ENCODE results near the gene P2RY2. TPM values are rescaled to one million over a fixed set of nuclear protein-coding genes. Genes with fewer than 3 reads are reported as not detected.
"Not testable (repeated sequence)": the region's sequence is repeated elsewhere in the genome, so short reads cannot be mapped to it uniquely, and the experiment has no call there.

P2RY2 gene
- total RNA-seq, 1 donor from 2014 or later: 18.3 TPM

DNA sequence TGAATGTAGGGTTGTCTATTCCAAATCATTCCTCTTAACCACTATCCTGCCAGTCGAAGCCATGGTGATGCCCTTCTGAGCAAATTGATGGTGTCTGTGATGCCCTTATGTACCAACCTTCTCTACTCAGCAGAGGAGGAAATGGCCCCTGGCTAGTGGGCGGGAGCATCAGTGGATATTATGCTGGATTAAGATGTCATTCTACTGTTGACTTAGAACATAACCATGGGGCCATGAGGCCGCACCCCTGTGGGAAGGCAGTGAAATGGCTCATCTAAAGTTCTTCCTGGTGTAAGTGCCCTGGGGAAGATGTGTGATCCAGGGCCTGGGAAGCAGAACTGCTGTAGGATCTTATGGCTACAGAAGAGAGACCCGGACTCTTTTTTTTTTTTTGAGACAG lies 20.7 kb upstream of the P2RY2 start:
- TF ChIP-seq, protein P1, sequence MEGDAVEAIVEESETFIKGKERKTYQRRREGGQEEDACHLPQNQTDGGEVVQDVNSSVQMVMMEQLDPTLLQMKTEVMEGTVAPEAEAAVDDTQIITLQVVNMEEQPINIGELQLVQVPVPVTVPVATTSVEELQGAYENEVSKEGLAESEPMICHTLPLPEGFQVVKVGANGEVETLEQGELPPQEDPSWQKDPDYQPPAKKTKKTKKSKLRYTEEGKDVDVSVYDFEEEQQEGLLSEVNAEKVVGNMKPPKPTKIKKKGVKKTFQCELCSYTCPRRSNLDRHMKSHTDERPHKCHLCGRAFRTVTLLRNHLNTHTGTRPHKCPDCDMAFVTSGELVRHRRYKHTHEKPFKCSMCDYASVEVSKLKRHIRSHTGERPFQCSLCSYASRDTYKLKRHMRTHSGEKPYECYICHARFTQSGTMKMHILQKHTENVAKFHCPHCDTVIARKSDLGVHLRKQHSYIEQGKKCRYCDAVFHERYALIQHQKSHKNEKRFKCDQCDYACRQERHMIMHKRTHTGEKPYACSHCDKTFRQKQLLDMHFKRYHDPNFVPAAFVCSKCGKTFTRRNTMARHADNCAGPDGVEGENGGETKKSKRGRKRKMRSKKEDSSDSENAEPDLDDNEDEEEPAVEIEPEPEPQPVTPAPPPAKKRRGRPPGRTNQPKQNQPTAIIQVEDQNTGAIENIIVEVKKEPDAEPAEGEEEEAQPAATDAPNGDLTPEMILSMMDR (IDR thresholded peaks at IDR 0.05): no peak
- DNase-seq (ENCODE audit: low spot score in 2 of 2): no peak

GRCh38 chr11:73197787-73198186 lies 20.3 kb upstream of the P2RY2 start:
- intact Hi-C loops (cut with DNase I); H3K27ac ChIP-seq; DNase-seq (ENCODE audit: low spot score in 2 of 2); H3K4me3 ChIP-seq; H3K4me1 ChIP-seq; H3K27me3 ChIP-seq; H3K9me3 ChIP-seq; H3K36me3 ChIP-seq: not testable (repeated sequence)

More for the DNA sequence above, 20.7 kb upstream of the P2RY2 start:
- H3K9me3 ChIP-seq: no peaks in the 10 kb centered on the region
- no peaks in the 10 kb centered on the region for H3K27me3 ChIP-seq
- H3K36me3 ChIP-seq: no peaks in the 10 kb centered on the region
- H3K4me1 ChIP-seq: no peaks in the 10 kb centered on the region
- no peak overlapping the region for H3K27ac ChIP-seq
- H3K4me3 ChIP-seq: no peak overlapping the region
- intact Hi-C loops (cut with DNase I): no loop called here

DNA sequence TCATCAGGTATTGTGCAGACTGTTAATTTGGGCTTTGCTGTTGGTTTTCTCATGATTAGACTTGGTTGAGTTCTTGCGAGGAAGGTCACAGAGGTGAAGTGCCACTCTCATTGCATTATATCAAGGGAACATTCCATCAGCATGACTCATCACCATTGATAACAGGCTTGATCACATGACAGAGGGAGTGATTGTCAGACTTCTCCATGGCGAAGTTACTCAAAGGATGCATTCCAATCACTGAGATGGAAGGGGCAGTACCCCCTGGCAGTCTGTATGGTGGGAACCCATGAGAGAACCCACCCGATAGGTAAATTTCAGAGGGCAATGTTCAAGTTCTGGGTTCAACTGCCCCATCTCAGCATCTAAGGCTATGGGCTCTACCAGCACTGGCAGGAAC lies 19.4 kb upstream of the P2RY2 start:
- Histone ChIP-seq H3K27ac (no peak overlapping the region), H3K9me3 (no peaks in the 10 kb centered on the region), H3K4me3 (no peak overlapping the region), H3K4me1 (no peaks in the 10 kb centered on the region), H3K36me3 (no peaks in the 10 kb centered on the region), H3K27me3 (no peaks in the 10 kb centered on the region)
- DNase-seq (ENCODE audit: low spot score in 2 of 2): peak in 1 of 2 donors; percentile 15
- intact Hi-C loops (cut with DNase I): no loop called here
- TF ChIP-seq, protein P1 (IDR thresholded peaks at IDR 0.05): no peak

DNA sequence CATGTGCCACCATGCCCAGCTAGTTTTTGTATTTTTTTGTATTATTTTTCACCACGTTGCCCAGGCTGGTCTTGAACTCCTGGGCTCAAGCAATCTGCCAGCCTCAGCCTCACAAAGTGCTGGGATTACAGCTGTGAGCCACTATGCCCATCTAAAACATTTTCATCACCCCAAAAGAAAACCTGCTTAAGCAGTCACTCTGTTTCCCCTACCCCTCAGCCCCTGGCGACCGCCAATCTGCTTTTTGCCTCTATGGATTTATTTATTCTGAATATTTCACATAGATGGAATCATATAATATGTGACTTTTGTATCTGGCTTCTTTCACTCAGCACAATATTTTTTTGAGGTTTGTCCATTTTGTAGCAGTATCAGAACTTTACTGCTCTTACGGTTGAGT lies 18.6 kb upstream of the P2RY2 start:
- Histone ChIP-seq H3K4me3 (no peak overlapping the region), H3K9me3 (no peaks in the 10 kb centered on the region), H3K27ac (no peak overlapping the region), H3K36me3 (no peaks in the 10 kb centered on the region), H3K4me1 (no peaks in the 10 kb centered on the region), H3K27me3 (no peaks in the 10 kb centered on the region)
- DNase-seq (ENCODE audit: low spot score in 2 of 2): no peak
- intact Hi-C loops (cut with DNase I): no loop called here
- TF ChIP-seq, protein P1 (IDR thresholded peaks at IDR 0.05): no peak

DNA sequence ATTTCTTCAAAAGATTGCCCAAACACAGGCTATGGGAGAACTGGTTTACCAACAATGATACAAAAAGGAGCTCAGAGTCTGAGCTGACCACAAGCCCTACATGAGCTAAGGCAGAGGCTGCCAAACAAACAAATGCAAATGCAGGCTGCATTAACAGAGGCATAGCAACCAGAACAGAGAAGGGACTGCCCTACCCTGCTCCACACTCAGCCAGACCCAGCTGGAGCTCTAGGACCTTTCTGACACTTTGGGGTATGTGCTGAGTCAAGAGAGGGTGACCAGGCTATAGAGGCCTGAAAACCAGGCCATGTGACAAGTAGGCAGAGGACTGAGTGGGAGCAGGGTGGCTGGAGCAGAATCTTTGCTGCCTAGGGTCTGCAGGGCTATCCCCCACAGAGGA lies 17.8 kb upstream of the P2RY2 start:
- Histone ChIP-seq H3K27ac (no peak overlapping the region), H3K27me3 (no peaks in the 10 kb centered on the region), H3K4me3 (no peak overlapping the region), H3K36me3 (no peaks in the 10 kb centered on the region), H3K9me3 (no peaks in the 10 kb centered on the region), H3K4me1 (no peaks in the 10 kb centered on the region)
- TF ChIP-seq, protein P1 (IDR thresholded peaks at IDR 0.05): no peak
- DNase-seq (ENCODE audit: low spot score in 2 of 2): no peak
- intact Hi-C loops (cut with DNase I): no loop called here

DNA sequence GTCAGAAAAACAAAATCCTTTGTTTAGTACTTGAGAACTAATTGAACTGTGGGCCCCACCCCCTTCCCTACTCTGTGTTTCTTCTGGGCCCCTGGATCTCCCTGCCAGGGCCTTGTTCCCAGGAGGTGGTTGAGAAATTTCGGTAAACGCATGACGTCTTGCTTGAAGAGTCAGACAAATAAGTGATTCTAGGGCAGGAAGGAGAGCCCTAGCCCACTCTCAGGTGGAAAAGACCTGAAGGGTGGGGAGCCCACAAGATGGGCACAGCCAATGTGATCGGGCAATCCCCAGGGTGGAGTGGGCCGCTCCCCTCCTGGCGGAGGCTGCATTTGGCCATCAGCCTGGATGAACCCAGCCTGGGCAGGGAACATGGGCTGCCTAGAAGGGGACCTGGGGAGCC lies 16.8 kb upstream of the P2RY2 start:
- Histone ChIP-seq H3K4me3 (no peak overlapping the region), H3K4me1 (no peaks in the 10 kb centered on the region), H3K9me3 (no peaks in the 10 kb centered on the region), H3K27ac (no peak overlapping the region), H3K27me3 (no peaks in the 10 kb centered on the region), H3K36me3 (no peaks in the 10 kb centered on the region)
- intact Hi-C loops (cut with DNase I): no loop called here
- TF ChIP-seq, protein P1 (IDR thresholded peaks at IDR 0.05): no peak
- peak in 1 of 2 donors; percentile 65 for DNase-seq (ENCODE audit: low spot score in 2 of 2)

All from ascending aorta (tissue), 2 donors.